ENCODE measurements around the gene KCNIP4.

Gene KCNIP4

DNA sequence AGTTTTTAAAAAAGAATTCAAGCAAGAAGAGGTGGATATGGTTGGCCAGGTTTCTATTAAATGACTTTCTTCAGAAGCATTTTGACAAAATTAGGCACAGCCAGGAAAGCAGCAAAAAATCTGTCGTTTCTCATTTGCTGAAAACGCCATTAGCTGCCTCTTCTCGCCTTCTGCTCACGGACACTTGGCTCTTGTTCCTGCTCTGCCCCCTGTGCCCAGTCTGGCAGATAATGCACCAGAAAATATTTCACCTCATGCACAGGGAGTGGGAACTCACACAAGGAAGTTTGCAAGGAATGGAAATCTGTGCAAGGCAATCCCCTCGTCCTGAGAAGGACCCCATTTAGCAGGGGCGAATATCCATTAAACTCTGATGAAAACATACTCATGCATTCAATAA is 988.3 kb downstream of the KCNIP4 start:
- TF ChIP-seq, protein P1, sequence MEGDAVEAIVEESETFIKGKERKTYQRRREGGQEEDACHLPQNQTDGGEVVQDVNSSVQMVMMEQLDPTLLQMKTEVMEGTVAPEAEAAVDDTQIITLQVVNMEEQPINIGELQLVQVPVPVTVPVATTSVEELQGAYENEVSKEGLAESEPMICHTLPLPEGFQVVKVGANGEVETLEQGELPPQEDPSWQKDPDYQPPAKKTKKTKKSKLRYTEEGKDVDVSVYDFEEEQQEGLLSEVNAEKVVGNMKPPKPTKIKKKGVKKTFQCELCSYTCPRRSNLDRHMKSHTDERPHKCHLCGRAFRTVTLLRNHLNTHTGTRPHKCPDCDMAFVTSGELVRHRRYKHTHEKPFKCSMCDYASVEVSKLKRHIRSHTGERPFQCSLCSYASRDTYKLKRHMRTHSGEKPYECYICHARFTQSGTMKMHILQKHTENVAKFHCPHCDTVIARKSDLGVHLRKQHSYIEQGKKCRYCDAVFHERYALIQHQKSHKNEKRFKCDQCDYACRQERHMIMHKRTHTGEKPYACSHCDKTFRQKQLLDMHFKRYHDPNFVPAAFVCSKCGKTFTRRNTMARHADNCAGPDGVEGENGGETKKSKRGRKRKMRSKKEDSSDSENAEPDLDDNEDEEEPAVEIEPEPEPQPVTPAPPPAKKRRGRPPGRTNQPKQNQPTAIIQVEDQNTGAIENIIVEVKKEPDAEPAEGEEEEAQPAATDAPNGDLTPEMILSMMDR (IDR thresholded peaks at IDR 0.05; ENCODE audit: borderline replicate concordance, control extremely low read depth, extremely low read depth, insufficient read depth, missing control alignments) = no peak
- DNase-seq (ENCODE audit: low spot score) = no peak
- in situ Hi-C loops (cut with MboI; ENCODE audit: low sequenced_read_pairs, unreplicated experiment) = no loop called here

DNA sequence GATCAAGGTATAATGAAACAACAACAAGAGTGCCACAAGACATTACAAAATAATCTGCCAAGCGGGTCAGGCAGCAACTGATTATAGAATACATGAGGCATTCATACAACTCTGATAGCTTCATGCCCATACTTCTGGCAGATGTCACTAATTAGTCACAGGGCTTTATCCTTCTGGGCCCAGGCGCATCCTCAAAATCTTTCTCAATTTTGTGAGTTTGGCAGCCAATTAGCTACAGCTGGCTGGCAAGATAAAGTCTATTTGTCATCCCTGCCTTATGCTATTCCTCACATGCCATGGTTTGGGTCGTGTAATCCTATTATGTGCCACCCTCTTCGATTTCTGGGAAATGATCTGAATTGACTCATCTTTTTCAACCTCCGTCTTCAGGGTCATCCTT is 994.0 kb downstream of the KCNIP4 start:
- no peak for DNase-seq (ENCODE audit: low spot score)
- in situ Hi-C loops (cut with MboI; ENCODE audit: low sequenced_read_pairs, unreplicated experiment) = no loop called here
- TF ChIP-seq, protein P1 (IDR thresholded peaks at IDR 0.05; ENCODE audit: borderline replicate concordance, control extremely low read depth, extremely low read depth, insufficient read depth, missing control alignments) = no peak

DNA sequence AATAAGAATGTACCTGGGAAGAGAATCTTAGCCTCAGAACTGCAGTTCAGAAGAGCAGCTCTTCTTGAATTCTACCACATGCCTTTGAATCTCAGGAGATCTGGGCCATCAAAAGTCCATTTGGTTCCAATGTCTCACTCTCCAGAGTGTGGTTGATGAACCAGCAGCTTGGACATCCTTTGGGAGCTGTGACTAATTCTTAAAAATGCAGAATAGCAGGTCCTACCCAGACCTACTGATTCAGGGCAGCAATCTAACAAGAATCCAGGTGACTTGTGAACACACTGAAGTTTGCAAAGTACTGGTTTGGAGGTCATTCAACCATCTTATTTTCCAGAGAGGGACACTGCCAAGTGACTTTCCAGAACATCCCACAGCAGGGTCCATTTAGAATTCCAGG is 1003.6 kb downstream of the KCNIP4 start:
- TF ChIP-seq, protein P1 (IDR thresholded peaks at IDR 0.05; ENCODE audit: borderline replicate concordance, control extremely low read depth, extremely low read depth, insufficient read depth, missing control alignments) = no peak
- no peak for DNase-seq (ENCODE audit: low spot score)
- in situ Hi-C loops (cut with MboI; ENCODE audit: low sequenced_read_pairs, unreplicated experiment) = no loop called here

DNA sequence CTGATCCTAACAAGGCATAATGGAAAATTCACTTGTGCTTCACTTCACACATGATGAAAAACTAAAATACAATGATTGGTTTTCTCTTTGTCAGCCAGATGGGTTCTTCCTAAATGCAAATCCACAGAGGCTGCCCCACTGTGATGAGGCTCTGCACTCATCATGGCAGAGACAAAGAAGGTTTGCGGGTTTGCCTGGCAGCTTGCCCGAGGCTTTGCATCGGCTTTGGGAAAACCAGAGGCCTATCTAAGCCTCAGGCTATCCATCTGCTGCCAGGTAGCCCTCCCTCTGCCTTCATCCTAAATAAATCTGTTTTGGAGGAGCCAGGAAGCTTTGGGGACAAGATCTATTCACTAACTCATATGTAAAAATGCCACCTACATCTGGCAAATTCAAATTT is 1004.1 kb downstream of the KCNIP4 start:
- in situ Hi-C loops (cut with MboI; ENCODE audit: low sequenced_read_pairs, unreplicated experiment) = no loop called here
- no peak for DNase-seq (ENCODE audit: low spot score)
- TF ChIP-seq, protein P1 (IDR thresholded peaks at IDR 0.05; ENCODE audit: borderline replicate concordance, control extremely low read depth, extremely low read depth, insufficient read depth, missing control alignments) = no peak

DNA sequence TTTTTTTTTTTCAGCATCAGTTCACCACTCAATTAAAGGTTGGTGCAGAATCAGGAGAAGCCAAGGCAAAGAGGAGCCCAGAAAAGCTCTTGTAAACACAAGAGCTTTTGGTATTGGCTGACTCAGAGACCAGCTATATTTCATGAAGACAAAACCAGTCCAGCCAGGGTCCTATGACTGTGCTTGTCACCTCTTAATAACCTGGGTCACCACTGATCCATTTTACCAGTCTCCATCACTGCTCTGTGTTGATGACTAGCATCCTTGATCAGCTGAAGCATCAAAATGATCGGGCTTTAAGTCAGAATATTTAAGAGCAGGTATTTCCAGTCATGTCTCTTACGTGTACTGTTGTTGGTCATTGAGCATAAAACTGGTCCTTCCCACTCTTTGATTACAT is 1010.4 kb downstream of the KCNIP4 start:
- TF ChIP-seq, protein P1 (IDR thresholded peaks at IDR 0.05; ENCODE audit: borderline replicate concordance, control extremely low read depth, extremely low read depth, insufficient read depth, missing control alignments) = no peak
- no peak for DNase-seq (ENCODE audit: low spot score)
- in situ Hi-C loops (cut with MboI; ENCODE audit: low sequenced_read_pairs, unreplicated experiment) = no loop called here

DNA sequence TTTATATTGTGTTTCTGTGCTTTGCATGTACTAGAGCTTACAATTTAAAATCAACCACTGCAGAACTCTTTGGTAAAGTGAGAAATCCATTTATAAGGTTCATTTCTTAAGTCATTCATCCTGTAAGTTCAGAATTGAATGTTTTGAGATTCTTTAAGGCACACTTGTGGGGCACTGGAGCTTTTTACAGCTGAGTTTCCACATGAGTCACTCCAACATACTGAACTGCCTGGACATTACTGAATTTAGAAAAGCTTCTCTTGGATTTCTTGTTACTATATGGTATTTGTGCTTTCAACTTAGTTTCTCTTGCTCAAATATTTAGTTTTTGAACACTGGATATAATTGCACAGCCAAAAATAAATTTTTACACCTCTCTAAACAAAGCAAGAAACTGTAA is 1022.0 kb downstream of the KCNIP4 start:
- TF ChIP-seq, protein P1 (IDR thresholded peaks at IDR 0.05; ENCODE audit: borderline replicate concordance, control extremely low read depth, extremely low read depth, insufficient read depth, missing control alignments) = no peak
- in situ Hi-C loops (cut with MboI; ENCODE audit: low sequenced_read_pairs, unreplicated experiment) = no loop called here
- DNase-seq (ENCODE audit: low spot score) = no peak

DNA sequence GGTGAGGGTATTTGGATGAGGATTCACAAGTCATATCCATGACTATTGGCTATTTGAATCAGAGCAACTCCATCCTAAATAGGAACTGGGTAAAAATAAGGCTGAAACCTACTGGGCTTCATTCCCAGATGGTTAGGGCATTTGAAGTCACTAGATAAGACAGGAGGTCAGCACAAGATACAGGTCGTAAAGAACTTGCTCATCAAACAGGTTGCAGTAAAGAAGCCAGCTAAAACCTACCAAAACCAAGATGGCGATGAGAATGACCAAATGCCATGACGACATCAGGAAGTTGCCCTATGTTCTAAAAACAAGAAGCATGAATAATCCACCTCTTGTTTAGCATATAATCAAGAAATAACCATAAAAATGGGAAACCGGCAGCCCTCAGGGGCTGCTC is 1023.4 kb downstream of the KCNIP4 start:
- in situ Hi-C loops (cut with MboI; ENCODE audit: low sequenced_read_pairs, unreplicated experiment) = no loop called here
- TF ChIP-seq, protein P1 (IDR thresholded peaks at IDR 0.05; ENCODE audit: borderline replicate concordance, control extremely low read depth, extremely low read depth, insufficient read depth, missing control alignments) = no peak
- DNase-seq (ENCODE audit: low spot score) = no peak
